ENCODE measurements around the gene ASPSCR1.

- TF ChIP-seq POLR2A (IDR thresholded peaks at IDR 0.05): no peak
- TF ChIP-seq, protein P1, sequence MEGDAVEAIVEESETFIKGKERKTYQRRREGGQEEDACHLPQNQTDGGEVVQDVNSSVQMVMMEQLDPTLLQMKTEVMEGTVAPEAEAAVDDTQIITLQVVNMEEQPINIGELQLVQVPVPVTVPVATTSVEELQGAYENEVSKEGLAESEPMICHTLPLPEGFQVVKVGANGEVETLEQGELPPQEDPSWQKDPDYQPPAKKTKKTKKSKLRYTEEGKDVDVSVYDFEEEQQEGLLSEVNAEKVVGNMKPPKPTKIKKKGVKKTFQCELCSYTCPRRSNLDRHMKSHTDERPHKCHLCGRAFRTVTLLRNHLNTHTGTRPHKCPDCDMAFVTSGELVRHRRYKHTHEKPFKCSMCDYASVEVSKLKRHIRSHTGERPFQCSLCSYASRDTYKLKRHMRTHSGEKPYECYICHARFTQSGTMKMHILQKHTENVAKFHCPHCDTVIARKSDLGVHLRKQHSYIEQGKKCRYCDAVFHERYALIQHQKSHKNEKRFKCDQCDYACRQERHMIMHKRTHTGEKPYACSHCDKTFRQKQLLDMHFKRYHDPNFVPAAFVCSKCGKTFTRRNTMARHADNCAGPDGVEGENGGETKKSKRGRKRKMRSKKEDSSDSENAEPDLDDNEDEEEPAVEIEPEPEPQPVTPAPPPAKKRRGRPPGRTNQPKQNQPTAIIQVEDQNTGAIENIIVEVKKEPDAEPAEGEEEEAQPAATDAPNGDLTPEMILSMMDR (IDR thresholded peaks at IDR 0.05): no peak
These were observed 54.6 kb downstream of the ASPSCR1 start for GRCh38 chr17:82031885-82032627.

Measured in gastroesophageal sphincter (tissue), 3 donors.